HG03196 (cell line): Measurements from ENCODE around the gene QSOX2.

Experiments used
- ATAC-seq: cut with Tn5 transposase; IDR thresholded peaks from one replicate; pipeline ENCODE4 v1.9.1; 2021; ENCODE audit not compliant: unreplicated experiment

QSOX2 gene

DNA sequence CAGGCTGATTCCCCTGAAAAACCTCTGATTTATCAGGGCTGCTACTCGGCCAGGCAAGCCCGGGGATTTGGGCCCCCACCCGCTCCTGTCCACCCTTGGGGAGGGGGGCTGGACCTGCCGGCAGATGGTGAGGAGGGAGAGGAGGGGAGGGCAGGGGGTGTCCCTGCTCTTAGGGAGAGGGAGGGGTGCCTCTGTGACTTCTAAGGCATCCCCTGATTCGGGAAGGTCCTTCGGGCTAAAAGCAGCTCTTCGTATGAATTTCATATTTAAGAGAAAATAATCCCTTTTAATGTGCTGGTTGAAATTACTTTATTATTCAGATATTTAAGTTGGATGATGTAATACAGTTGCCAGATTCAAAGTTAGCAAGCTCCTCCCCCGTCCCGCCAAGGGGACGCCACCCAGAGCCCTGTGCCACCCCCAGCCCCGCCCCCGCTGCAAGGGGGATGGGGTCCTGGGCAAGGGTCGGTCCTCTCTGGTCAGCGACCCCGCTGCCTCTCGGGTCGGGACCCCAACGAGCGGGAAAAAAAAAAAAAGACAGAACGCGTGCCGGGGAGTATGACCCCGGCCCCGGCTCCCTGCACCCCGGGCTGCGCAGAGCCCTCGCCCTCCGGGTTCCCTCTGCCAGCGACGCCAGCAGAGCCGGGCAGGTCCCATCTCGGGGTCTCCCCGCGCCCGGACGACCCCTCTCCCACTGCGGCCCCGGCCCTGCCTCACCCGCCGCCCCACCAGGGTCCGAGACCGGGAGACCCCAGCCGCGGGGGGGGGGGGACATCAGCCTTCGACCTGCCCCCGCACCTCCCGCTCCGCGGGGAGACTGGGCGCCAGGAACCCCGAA lies 53.1 kb downstream of the QSOX2 start:
- ATAC-seq, result no peak

DNA sequence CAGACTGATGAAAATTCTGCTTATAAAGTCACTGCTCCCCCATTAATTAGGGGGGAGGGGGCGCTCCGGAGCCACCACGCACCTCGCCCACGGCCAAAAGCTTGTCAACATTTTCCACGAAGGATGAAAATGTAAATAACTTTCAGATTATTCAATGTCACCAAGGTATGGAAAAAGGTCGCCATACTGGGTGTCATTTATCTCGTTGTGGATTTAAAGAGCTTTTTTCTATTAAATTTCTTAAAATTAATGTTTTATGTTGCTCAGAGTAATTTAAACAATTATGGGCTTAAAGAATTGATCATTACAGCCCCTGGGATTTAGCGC lies 53.7 kb downstream of the QSOX2 start:
- no peak for ATAC-seq

DNA sequence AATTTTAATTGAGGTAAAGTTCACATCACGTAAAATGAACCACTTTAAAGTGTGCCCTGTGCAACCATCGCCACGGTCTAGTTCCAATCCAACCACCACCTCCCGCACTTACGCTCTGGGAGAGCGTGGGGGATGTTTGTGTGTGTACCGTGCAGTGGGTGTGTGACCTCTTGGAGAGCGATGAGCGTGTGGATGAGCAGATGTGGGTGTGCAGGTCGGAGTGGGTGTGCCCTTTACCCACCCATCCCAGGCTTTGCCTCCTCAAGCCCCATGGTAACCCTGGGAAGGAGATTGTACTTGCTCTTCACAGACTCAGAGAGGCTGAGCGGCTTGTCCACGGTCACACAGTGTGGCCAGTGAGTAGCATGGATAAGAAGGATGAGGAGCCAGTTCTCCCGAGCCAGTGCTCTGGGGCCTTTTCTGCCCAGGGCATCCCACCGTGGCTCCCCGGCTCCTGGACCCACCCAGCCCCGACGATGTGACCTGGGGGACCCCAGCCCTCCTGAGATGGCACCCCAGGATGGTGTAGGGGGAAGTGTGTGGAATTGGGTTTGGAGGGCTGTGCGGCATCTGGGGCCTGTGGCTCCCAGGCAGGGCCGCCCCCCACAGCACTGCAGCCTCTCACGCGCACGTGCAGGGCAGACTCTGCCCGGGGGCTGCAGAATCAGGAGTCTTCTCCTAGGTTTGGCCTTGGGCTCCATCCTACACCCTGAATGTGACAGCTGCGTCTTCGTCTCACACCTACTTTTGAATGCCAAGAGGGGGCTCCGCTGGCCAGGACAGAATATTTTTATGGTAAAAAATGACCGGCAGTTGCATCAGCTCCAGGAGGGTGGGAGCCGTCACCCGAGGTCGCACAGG lies 54.3 kb downstream of the QSOX2 start:
- ATAC-seq, result no peak

DNA sequence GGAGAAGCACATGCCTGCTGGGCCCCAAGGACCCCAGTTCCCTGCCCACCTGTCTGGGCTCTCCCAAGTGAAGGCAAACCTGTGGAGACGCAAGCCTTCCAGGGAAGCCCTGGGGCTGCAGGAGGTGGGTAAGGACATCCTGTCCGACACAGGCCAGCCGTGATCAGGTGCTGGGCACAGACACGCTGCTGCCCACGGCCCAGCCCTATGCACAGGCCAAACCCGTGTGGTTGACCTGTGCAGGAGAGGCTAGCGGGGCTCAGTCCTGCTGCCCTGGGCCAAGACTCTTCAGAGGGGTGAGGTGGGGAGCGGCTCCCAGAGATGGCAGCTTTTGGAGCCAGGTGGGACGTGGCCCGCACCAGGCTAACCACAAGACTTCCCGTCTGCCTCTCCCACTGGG lies 55.0 kb downstream of the QSOX2 start:
- no peak for ATAC-seq

DNA sequence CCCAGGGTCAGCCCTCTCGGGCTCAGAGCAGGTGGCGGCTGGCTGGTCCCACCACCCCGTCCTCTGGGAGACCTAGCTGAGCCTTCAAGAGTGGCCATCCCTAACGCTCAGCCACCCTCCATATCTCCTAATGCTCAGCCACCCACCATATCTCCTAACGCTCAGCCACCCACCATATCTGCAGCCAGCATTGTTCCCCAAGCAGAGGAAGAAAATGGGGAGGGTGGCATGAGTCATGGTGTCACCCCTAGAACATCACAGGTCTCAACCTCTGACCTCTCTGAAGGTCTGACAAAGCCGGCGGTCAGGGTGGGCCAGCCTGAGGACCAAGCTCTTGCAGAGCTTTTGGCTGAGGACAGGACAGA lies 55.4 kb downstream of the QSOX2 start:
- ATAC-seq, result no peak

DNA sequence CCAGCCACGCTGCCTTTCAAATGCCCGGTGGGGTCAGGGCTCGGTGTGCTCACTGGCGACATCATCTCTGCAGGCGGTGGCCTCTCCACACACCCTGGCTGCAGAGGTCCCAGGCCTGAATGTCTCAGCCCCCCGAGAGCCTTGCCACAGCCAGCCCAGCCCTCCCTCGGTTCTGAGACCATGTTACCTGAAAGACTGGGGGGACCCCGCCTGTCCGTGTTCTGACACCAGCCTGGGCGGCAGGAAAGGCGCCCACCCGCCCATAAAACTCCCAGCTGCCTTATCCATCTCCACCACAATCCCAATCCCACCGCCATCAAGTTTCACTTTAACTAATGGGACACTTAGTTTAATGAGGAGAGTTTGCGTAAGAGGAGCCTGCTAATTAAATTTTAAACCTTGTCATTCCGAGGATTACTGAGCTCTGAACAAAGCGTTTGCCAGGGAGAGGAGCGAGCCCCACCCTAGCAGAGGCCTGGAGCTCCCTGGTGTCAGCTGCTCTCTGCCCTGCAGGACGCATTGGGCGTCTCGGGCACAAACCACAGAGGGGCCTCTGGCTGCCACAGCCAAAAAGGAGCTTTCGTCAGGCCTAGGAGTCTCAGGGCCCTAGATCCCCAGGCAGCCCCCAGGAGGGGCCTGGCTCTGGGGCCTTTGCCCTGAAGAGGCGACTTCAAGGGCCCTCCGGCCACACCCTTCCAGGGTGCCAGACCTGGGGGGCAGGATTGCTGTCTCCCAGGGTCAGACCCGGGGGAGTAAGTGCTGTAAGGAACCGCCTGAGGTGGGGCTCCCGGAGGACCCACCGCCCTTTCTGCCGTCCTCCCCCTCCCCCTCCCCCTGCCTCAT lies 56.0 kb downstream of the QSOX2 start:
- no peak for ATAC-seq

DNA sequence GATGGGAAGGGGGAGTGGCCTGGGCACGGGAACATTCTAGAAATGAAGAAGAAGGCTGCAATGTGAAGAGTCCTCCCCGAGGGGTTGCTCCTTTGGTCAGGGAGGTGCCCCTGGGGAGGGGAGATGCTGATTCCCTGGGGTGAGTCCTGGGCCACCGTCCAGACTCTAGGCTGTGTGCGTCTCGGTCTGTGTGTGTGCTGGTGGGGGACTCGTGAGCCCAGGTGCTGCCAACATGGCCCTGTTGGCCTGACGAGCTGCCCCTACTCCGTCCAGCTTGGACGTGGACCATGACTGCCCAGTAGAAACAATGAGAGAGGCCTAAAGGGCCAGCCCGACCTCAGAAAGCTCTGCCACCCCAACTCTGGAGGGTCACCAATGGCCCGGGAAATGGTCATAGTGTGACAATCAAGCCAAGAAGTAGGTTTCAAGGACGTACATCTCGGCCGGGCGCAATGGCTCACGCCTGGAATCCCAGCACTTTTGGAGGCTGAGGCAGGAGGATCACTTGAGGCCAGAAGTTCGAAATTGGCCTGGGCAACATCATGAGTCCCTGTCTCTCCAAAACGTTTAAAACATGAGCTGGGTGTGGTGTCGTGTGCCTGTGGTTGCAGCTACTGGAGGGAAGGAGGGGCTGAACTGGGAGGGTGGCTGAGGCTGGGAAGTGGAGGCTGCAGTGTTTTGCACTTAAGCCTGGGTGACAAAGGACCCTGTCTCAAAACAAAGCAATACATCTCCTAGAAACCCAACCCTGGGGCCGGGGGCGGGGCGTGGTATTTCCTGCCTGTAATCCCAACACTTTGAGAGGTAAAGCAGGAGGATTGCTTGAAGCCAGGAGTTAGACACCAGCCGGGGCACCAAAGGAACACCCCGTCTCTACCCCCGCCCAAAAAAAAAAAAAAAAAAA lies 57.7 kb downstream of the QSOX2 start:
- no peak for ATAC-seq

DNA sequence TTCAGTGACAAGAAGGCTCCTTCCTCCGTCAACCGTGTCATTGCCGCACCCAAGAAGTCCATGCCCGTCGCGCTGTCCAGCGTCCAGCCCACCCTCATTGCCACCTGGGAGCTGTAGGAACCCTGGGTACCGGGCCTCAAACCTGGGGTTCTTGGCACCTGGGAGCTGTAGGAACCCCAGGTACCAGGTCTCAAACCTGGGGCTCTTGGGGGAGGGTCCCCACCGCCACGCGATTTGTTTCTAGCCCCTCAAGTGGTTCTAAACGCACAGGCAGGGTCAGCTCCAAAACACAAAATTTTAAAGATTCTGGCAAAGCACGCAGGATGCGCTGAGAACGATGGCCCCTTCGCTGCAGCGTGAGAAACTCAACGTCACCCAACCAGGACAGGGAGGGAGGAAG lies 58.4 kb downstream of the QSOX2 start:
- no peak for ATAC-seq

DNA sequence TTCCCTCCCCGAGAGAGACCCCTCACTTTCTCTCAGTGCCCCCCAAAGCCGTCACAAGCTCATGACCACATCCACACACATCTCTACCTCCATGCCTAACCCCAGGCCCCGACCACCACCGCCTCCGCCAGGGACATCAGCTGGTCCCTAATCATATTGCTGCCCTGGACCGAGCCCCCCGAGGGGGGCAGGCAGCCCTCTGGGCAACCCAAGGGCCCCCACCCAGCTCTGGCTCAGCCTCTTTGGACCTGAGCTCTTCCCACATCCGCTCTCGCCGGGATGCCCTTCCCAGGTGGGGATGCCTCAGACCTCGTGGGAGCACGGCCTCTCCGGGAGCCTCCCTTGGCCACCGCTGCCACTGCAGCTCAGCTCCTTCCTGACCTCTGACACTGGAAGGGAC lies 59.2 kb downstream of the QSOX2 start:
- no peak for ATAC-seq

DNA sequence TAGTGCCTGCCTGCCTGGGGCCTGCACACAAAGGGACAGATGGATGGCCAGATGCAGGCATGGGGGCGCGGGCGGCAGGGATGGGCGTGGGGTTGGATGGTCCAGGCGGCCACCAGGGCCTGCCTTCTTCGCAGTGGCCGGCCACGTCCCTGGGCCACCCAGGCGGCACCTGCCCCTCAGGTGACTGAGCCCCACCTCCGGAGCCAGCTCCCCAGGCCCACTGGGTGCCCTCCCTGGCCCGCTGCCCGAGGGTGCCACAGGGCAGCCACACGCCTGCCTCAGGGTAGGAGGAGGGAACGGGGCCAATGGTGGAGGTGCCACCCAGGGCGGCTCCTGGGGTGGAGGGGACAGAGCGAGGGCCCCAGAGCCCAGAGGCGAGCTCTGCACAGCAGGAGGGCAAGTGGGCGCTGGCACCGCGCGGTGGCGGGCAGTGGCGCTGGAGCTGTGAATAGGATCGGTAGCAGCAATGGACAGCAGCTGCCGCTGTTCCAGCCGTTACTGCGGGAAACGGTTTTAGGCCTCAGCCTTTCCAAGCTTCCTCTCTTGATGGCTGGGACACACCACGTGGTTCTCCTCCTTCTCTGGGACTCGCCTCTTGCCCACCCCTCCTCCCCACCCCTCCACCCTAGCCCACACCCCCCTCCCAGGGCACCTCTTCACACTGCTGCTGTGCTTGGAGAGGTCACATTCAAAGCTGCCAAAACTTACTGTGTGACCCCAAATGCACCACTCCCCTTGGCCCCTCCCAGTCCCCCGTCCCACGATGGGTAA lies 59.8 kb downstream of the QSOX2 start:
- ATAC-seq, result no peak

DNA sequence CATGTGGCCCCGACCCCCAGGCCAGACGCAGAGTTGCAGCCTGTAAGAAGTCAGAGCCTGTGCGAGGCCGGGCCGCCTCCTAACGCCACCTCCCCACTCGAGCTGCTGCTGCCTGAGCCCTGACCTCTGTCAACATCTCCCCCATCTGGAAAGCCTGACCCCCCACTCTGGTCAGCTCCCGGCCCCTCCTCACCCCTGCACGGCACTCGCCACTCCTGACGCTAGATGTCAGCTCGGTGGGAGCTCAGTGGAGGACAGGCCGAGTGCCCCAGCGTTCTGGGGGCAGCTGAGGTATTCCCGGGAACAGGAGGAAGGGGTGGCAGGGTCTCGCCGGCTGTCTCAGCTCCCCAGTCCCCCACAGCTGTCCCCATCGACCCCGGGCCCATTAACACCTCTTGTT lies 60.5 kb downstream of the QSOX2 start:
- no peak for ATAC-seq

DNA sequence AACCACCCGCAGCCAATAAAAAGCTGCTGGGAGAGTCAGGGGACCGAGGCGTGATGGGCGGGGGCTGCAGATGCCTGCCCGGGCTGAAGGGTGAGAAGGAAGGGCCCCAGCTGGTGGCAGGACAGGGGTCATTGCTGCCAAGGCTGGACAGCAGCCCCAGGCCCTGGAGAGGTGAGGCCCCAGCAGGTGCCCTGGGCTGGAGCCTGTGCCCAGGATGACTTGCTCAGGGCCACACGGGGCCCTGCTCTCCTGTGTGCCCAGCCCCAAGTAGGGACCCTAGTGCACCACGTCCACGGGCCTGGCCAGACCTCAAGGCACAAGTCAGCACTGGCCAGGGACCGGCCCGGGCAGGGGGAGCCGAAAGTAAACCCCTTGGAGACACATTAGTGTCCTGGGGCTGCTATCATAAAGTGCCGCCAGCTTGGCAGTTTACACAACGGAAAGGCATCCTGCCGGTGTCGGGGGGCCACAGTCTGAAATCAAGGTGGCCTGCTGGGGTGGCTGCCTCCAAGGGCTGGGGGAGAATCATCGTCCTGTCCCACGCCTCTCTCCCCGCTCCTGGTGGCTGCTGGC lies 62.7 kb downstream of the QSOX2 start:
- ATAC-seq, result no peak

DNA sequence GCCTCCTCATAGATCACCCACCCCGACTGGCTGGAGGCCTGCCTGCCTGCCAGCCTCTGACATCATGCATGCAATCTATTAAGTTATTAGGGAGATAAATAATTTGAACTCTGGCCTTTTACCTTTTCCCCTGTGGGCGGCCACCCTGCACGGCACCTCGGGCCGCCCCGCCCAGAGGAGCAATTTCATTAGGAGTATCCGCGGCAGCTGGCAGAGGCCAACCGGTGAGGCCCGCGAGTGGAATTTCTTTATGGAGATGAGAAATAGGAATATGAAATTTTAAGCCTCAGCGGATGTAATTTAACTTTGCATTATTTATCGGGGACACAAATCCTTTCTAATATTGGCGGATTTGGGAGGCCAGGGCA lies 63.2 kb downstream of the QSOX2 start:
- ATAC-seq, result no peak

DNA sequence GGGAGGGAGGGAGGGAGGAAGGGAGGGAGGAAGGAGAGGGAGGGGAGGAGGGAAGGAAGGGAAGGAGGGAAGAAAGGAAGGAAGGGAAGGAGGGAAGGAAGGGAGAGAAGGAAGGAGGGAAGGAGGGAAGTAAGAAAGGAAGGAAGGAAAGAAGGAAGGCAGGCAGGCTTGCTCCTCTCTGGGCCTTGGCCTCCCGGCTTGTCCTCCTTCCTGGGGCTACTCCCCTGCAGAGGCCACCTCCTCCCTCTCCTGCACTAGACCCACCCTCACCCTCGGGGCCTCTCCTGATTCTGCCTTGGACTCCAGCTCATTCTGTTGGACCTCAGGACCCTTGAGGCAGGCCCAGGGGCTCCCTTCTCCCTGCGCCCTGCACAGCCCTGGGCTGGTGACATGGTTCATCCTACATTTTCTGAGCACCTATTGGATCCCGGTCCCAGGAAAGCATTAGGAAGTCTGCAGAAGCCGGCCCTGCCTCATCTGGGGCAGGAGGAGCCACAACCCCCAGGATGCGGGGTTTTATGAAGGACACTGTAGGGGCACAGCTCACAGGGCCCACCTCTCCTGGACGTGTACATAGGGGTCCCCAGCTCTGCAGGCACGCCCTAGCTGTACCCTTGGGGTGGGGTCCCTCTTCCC lies 63.7 kb downstream of the QSOX2 start:
- ATAC-seq, result no peak

DNA sequence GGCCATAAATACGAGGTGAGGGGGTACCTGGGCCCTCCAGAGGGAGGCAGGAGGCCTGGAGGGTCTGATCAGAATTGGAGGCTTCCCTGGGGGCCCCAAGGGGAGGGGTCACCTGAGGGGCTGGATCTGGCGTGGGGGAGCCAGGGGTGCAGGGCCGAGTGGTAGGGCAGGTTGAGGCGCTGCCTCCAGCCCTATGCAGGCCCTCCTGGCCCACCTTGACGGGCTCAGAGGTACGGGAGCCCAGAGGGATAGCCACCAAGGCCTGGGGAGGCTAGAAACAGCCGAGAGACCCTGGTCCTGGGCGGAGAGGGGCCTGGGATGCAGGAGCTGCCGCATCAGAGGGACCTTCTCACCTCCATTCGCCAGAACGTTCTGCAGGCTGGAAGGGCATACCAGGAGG lies 65.0 kb downstream of the QSOX2 start:
- ATAC-seq, result no peak

DNA sequence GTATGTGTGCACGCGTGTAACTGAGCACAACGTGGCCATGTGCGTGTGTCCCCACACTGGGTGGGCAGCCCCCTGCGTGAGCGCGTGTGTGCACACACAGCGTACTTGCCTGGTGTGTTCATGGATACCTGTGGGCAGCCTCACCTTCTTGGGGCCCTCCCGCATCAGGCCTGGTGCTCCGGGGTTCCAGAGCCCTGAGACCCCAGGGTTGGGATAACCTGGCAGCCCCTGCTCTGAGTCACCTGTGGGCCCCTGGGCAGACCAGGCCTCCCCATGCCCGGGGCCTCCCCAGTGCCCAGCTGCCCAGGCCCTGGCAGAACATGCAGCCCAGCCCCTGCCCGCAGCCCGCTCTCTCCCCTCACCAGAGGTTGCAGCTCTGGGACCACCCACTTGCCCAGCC lies 65.9 kb downstream of the QSOX2 start:
- ATAC-seq, result no peak

DNA sequence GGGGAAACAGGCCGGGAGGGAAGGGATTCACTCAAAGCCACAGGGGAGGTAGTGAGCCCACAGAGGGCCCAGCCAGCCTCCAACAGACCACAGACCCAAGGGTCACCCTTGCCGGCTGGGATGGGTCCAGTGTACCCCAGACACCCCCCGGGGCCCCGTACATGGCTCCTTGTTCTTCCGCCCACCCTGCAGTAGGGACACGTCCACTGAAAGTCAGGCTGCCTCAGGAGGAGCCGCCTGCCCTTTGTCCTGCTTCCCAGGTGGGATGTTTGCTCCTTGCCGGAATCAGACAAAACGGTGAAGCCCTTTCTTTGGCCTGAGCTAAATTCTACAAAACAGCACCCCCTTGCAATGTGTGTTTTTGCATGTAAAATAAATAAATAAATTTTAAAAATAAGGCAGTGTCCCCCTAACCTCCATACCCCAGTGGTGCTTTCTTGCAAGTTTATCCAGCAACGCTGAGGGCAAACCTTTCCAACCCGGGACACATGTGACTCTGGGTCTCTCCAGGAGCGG lies 66.5 kb downstream of the QSOX2 start:
- ATAC-seq, result no peak

DNA sequence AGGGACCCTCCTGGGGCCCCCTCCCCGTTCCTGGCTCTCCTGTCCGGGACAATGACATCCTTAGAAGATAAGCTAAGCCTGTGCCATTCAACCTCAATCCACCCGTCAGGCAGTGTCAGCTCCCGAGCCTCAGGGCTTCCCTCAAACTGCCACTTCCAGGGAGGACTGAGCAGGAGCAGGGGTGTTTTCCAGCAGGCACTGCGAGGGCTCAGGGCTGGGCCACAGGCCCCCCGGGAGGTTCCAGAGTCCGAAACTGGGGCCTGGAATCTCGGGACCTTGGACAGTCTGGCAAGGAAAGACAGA lies 66.9 kb downstream of the QSOX2 start:
- no peak for ATAC-seq
